Duodenal mucosa (tissue), 2 donors: ENCODE results near the gene RAE1.

Experiments used
- H3K27ac ChIP-seq: one replicate; pipeline ENCODE4 v1.7.0; 2013; ENCODE audit warnings: low read depth, low read length
- H3K27me3 ChIP-seq, 2 donors: one replicate each; pipeline ENCODE4 v1.7.0; 2013; ENCODE audit warnings: low read length in 2 of 2, control low read depth in 1 of 2; ENCODE audit not compliant: insufficient read depth in 2 of 2, control insufficient read depth in 1 of 2
- H3K36me3 ChIP-seq, 2 donors: one replicate each; pipeline ENCODE4 v1.7.0; 2013; ENCODE audit warnings: low read length in 2 of 2, control low read depth in 1 of 2; ENCODE audit not compliant: insufficient read depth in 2 of 2, control insufficient read depth in 1 of 2
- H3K4me1 ChIP-seq, 2 donors: one replicate each; pipeline ENCODE4 v1.7.0; 2013; ENCODE audit warnings: low read length in 2 of 2, control low read depth in 1 of 2; ENCODE audit not compliant: insufficient read depth in 2 of 2, control insufficient read depth in 1 of 2
- H3K4me3 ChIP-seq, 2 donors: one replicate each; pipeline ENCODE4 v1.7.0; 2013; ENCODE audit warnings: low read length in 2 of 2, low read depth in 1 of 2
- H3K9ac ChIP-seq, 2 donors: one replicate each; pipeline ENCODE4 v1.7.0; 2013; ENCODE audit warnings: low read length in 2 of 2, low read depth in 1 of 2
- H3K9me3 ChIP-seq, 2 donors: one replicate each; pipeline ENCODE4 v1.7.0; 2013; ENCODE audit warnings: low read length in 2 of 2, control low read depth in 1 of 2; ENCODE audit not compliant: control insufficient read depth in 1 of 2

RAE1 gene

GRCh38 chr20:57421253-57422220 lies 70.5 kb downstream of the RAE1 start:
- Histone ChIP-seq H3K4me1 (no peaks in the 10 kb centered on the region), H3K9ac (no peak overlapping the region), H3K9me3 (no peaks in the 10 kb centered on the region), H3K27ac (no peak overlapping the region), H3K27me3 (peaks cover 0 to 5% of the 10 kb centered on the region in 2 donors), H3K4me3 (no peak overlapping the region), H3K36me3 (no peaks in the 10 kb centered on the region)

GRCh38 chr20:57422254-57422653 lies 71.2 kb downstream of the RAE1 start:
- no peaks in the 10 kb centered on the region for H3K36me3 ChIP-seq
- H3K4me3 ChIP-seq: no peak overlapping the region

GRCh38 chr20:57425150-57426013 lies 74.3 kb downstream of the RAE1 start:
- H3K27me3 ChIP-seq: peaks cover 0 to 5% of the 10 kb centered on the region in 2 donors
- H3K9ac ChIP-seq: no peak overlapping the region
- no peak overlapping the region for H3K27ac ChIP-seq
- no peaks in the 10 kb centered on the region for H3K36me3 ChIP-seq
- no peak overlapping the region for H3K4me3 ChIP-seq
- H3K4me1 ChIP-seq: no peaks in the 10 kb centered on the region
- H3K9me3 ChIP-seq: no peaks in the 10 kb centered on the region

More at GRCh38 chr20:57422254-57422653, 71.2 kb downstream of the RAE1 start:
- no peaks in the 10 kb centered on the region for H3K4me1 ChIP-seq
- no peak overlapping the region for H3K27ac ChIP-seq
- H3K27me3 ChIP-seq: peaks cover 0 to 5% of the 10 kb centered on the region in 2 donors
- no peaks in the 10 kb centered on the region for H3K9me3 ChIP-seq
- H3K9ac ChIP-seq: no peak overlapping the region

- no peaks in the 10 kb centered on the region for H3K27me3 ChIP-seq
- H3K4me1 ChIP-seq: no peaks in the 10 kb centered on the region
- no peak overlapping the region for H3K27ac ChIP-seq
- no peak overlapping the region for H3K4me3 ChIP-seq
- no peaks in the 10 kb centered on the region for H3K36me3 ChIP-seq
- no peaks in the 10 kb centered on the region for H3K9me3 ChIP-seq
- H3K9ac ChIP-seq: no peak overlapping the region
These were observed 75.2 kb downstream of the RAE1 start for GRCh38 chr20:57426271-57426689.

GRCh38 chr20:57426831-57427230 lies 75.8 kb downstream of the RAE1 start:
- no peak overlapping the region for H3K27ac ChIP-seq
- H3K4me1 ChIP-seq: no peaks in the 10 kb centered on the region
- H3K9me3 ChIP-seq: no peaks in the 10 kb centered on the region
- no peak overlapping the region for H3K4me3 ChIP-seq
- H3K27me3 ChIP-seq: no peaks in the 10 kb centered on the region
- no peak overlapping the region for H3K9ac ChIP-seq
- no peaks in the 10 kb centered on the region for H3K36me3 ChIP-seq

GRCh38 chr20:57428324-57429158 lies 77.5 kb downstream of the RAE1 start:
- Histone ChIP-seq H3K36me3 (no peaks in the 10 kb centered on the region), H3K27ac (no peak overlapping the region), H3K9ac (no peak overlapping the region), H3K27me3 (no peaks in the 10 kb centered on the region), H3K4me3 (no peak overlapping the region), H3K4me1 (peaks cover 7 to 11% of the 10 kb centered on the region in 2 donors), H3K9me3 (no peaks in the 10 kb centered on the region)
